Measurements from ENCODE around the gene HOMEZ.
A peak's percentile ranks its signal among the peaks of the same experiment; 100 is the strongest.
"Not testable (repeated sequence)": the region's sequence is repeated elsewhere in the genome, so short reads cannot be mapped to it uniquely, and the experiment has no call there.

The HOMEZ gene

GRCh38 chr14:23281247-23281646 is 4.7 kb downstream of the HOMEZ start:
- no peak for DNase-seq (ENCODE audit: low spot score)

- not testable (repeated sequence) for DNase-seq (ENCODE audit: low spot score)
Measured at GRCh38 chr14:23277928-23278327, 8.0 kb downstream of the HOMEZ start.

- no peak for DNase-seq (ENCODE audit: low spot score)
Measured at GRCh38 chr14:23277189-23277588, 8.7 kb downstream of the HOMEZ start.

GRCh38 chr14:23275412-23275811 is 10.5 kb downstream of the HOMEZ start:
- no peak for DNase-seq (ENCODE audit: low spot score)

- no peak for DNase-seq (ENCODE audit: low spot score)
Measured at GRCh38 chr14:23269193-23269592, 16.7 kb downstream of the HOMEZ start.

GRCh38 chr14:23260849-23261248 is 25.1 kb downstream of the HOMEZ start:
- DNase-seq (ENCODE audit: low spot score), result not testable (repeated sequence)

GRCh38 chr14:23259426-23259825 is 26.5 kb downstream of the HOMEZ start:
- DNase-seq (ENCODE audit: low spot score), result no peak

GRCh38 chr14:23258256-23258655 is 27.7 kb downstream of the HOMEZ start:
- DNase-seq (ENCODE audit: low spot score), result no peak

GRCh38 chr14:23252420-23253333 is 33.3 kb downstream of the HOMEZ start:
- no peak for DNase-seq (ENCODE audit: low spot score)

GRCh38 chr14:23252006-23252405 is 33.9 kb downstream of the HOMEZ start:
- DNase-seq (ENCODE audit: low spot score), result peak; percentile 21

- DNase-seq (ENCODE audit: low spot score), result no peak
Measured at GRCh38 chr14:23249824-23250223, 36.1 kb downstream of the HOMEZ start.

GRCh38 chr14:23248601-23249000 is 37.3 kb downstream of the HOMEZ start:
- no peak for DNase-seq (ENCODE audit: low spot score)

GRCh38 chr14:23245282-23245681 is 40.6 kb downstream of the HOMEZ start:
- DNase-seq (ENCODE audit: low spot score), result peak; percentile 76

GRCh38 chr14:23243066-23243465 is 42.9 kb downstream of the HOMEZ start:
- no peak for DNase-seq (ENCODE audit: low spot score)

GRCh38 chr14:23242076-23242475 is 43.9 kb downstream of the HOMEZ start:
- no peak for DNase-seq (ENCODE audit: low spot score)

GRCh38 chr14:23241061-23241715 is 44.7 kb downstream of the HOMEZ start:
- DNase-seq (ENCODE audit: low spot score), result not testable (repeated sequence)

GRCh38 chr14:23240661-23241060 is 45.3 kb downstream of the HOMEZ start:
- no peak for DNase-seq (ENCODE audit: low spot score)

GRCh38 chr14:23237772-23238594 is 47.9 kb downstream of the HOMEZ start, which contains the start of gene RNF212B:
TSS of gene RNF212B (plus strand) at chr14:23237936. CDS start at chr14:23240346, 2,410 bp downstream.
- peak; percentile 77 for DNase-seq (ENCODE audit: low spot score)

- not testable (repeated sequence) for DNase-seq (ENCODE audit: low spot score)
Measured at GRCh38 chr14:23232241-23232808, 53.6 kb downstream of the HOMEZ start.

GRCh38 chr14:23228812-23229211 is 57.1 kb downstream of the HOMEZ start:
- DNase-seq (ENCODE audit: low spot score), result no peak

GRCh38 chr14:23227566-23227965 is 58.4 kb downstream of the HOMEZ start:
- no peak for DNase-seq (ENCODE audit: low spot score)

GRCh38 chr14:23224958-23225357 is 61.0 kb downstream of the HOMEZ start:
- not testable (repeated sequence) for DNase-seq (ENCODE audit: low spot score)

Data from kidney tubule cell (primary cell).